Vagina (tissue), 2 donors: ENCODE measurements around the gene CRYBA2.

Experiments used
- CTCF ChIP-seq, 3 experiments: fragments of 450-650 bp in 2 of 3; fragments of 200-600 bp in 1 of 3; sonication (generic) in 1 of 3; IDR thresholded peaks; one replicate each; pipeline ENCODE4 v1.5.1; 2017 to 2019; ENCODE audit warnings: antibody characterized with exemption in 3 of 3, mild to moderate bottlenecking in 2 of 3, moderate library complexity in 2 of 3
- POLR2A ChIP-seq, 2 donors: fragments of 450-650 bp; IDR thresholded peaks; one replicate each; pipeline ENCODE4 v1.6.1; 2017; ENCODE audit warnings: antibody characterized with exemption in 2 of 2, mild to moderate bottlenecking in 2 of 2, moderate library complexity in 2 of 2

- no peak for TF ChIP-seq CTCF (IDR thresholded peaks at IDR 0.05)
- TF ChIP-seq POLR2A (IDR thresholded peaks at IDR 0.05), result no peak
These were observed 26.2 kb upstream of the CRYBA2 start for GRCh38 chr2:219019436-219019835.
